Adrenal gland (tissue), 12 donors: Measurements from ENCODE around the gene ADAM17. TPM values are rescaled to one million over a fixed set of nuclear protein-coding genes. Genes with fewer than 3 reads are reported as not detected.

ENCODE experiments used
- DNase-seq, 7 donors: peaks; one replicate each; pipeline ENCODE4 v3.0.0-alpha.2; 2019 to 2020
- H3K27ac ChIP-seq, 5 donors: fragments of 200-600 bp; sonication (generic) in 4 of 5; 1 replicate in 3 of 5; 2 replicates in 2 of 5; pipeline versions ENCODE4 v1.5.1 to v1.8.0; 2016 to 2020; ENCODE audit warnings: mild to moderate bottlenecking in 1 of 5
- H3K27me3 ChIP-seq: fragments of 200-600 bp; 2 replicates; pipeline ENCODE4 v1.8.0; 2021
- H3K36me3 ChIP-seq, 2 donors: fragments of 200-600 bp; replicated peaks in 1 of 2; 1 replicate in 1 of 2; 2 replicates in 1 of 2; pipeline versions ENCODE4 v1.5.1 to v1.8.0; 2018 to 2022
- H3K4me1 ChIP-seq, 2 donors: fragments of 200-600 bp; replicated peaks in 1 of 2; 1 replicate in 1 of 2; 2 replicates in 1 of 2; pipeline versions ENCODE4 v1.5.1 to v1.8.0; 2018 to 2021
- H3K4me3 ChIP-seq, 4 donors: fragments of 200-600 bp; sonication (generic) in 3 of 4; one replicate each; pipeline ENCODE4 v1.5.1; 2016 to 2018
- H3K9me3 ChIP-seq, 3 donors: fragments of 200-600 bp; sonication (generic) in 1 of 3; replicated peaks in 1 of 3; 1 replicate in 2 of 3; 2 replicates in 1 of 3; pipeline versions ENCODE4 v1.5.1 to v1.8.0; 2016 to 2021
- CTCF ChIP-seq, 6 experiments: fragments of 450-650 bp in 4 of 6; fragments of 200-600 bp in 2 of 6; sonication (generic) in 1 of 6; IDR thresholded peaks; 1 replicate in 5 of 6; 2 replicates in 1 of 6; pipeline versions ENCODE4 v1.5.1 to v1.8.0; 2016 to 2021; ENCODE audit warnings: antibody characterized with exemption in 6 of 6, mild to moderate bottlenecking in 2 of 6, moderate library complexity in 1 of 6
- POLR2A ChIP-seq, 2 donors: fragments of 450-650 bp; IDR thresholded peaks; one replicate each; pipeline ENCODE4 v1.6.1; 2017; ENCODE audit warnings: antibody characterized with exemption in 2 of 2, mild to moderate bottlenecking in 2 of 2, moderate library complexity in 1 of 2
- WGBS, 4 donors: extraction: QIAGEN DNeasy Blood & Tissue Kit in 2 of 4; methylation state at CpG; one replicate each; pipeline versions ENCODE4 v1.1.5 to v1.1.7; 2013 to 2017; 5-methylcytosine and 5-hydroxymethylcytosine counted together
- intact Hi-C, 2 donors: fragments of 100-400 bp; cut with DNase I; formaldehyde crosslinking; loops; one replicate each; pipeline versions ENCODE4 v1.14.1 to v1.15.0; 2022 to 2023
- polyA plus RNA-seq, 3 donors: library from polyadenylated mRNA; stranded (reverse); fragments of 200-250 nt in 2 of 3; fragments of 350-450 nt in 1 of 3; fragmentation: Illumina TruSeq in 1 of 3; extraction: RNeasy Lipid Tissue Mini Kit (QIAGEN cat#74804) in 1 of 3; gene quantifications; one replicate each; pipeline ENCODE4 v1.2.3, GENCODE V29; 2013 to 2014
- total RNA-seq, 9 donors: library from RNA; depleted of rRNA in 4 of 9; stranded (reverse); fragments of >200 nt in 4 of 9; fragments of 120-200 nt in 1 of 9; fragmentation: NEBNext Ultra II Directional in 1 of 9; extraction: Animal tissue kit (Norgen Biotek cat#: 25700) in 1 of 9; gene quantifications; one replicate each; pipeline versions ENCODE4 v1.1.0 to v1.2.4, GENCODE V29; 2013 to 2023
- donor health status: healthy with polysubstance abuse.
- donor health status: Bipolar disorder and iron deficiency.
- donor health status: DM: yes; HTN: yes; CAD: no.
- donor health status: DM: no; HTN: no; CAD: no.
- donor health status: DM: no; HTN: no; CAD: no.
- donor health status: DM: yes; HTN: yes; CAD: no.

The ADAM17 gene
- total and polyA plus RNA-seq, 12 donors, result 10.6 to 39.4 (median 19.7) TPM

- no peak for DNase-seq
- peaks cover 0 to 55% of the 10 kb centered on the region in 2 donors for H3K36me3 ChIP-seq
- H3K9me3 ChIP-seq, result no peaks in the 10 kb centered on the region
- TF ChIP-seq POLR2A (IDR thresholded peaks at IDR 0.05), result no peak
- TF ChIP-seq CTCF (IDR thresholded peaks at IDR 0.05), result no peak
- H3K4me1 ChIP-seq, result no peaks in the 10 kb centered on the region
- intact Hi-C loops, result no loop called here
- no peaks in the 10 kb centered on the region for H3K27me3 ChIP-seq
- no peak overlapping the region for H3K27ac ChIP-seq
- WGBS, 4 donors, result 77 to 94% (median 89%) methylated on average over 7 of the region's 7 CpGs
- no peak overlapping the region for H3K4me3 ChIP-seq
Measured at GRCh38 chr2:9445089-9445488, 110.5 kb downstream of the ADAM17 start.

- intact Hi-C loops, result no loop called here
- no peak overlapping the region for H3K4me3 ChIP-seq
- 88 to 95% (median 92%) methylated on average over 5 of the region's 5 CpGs for WGBS, 4 donors
- H3K4me1 ChIP-seq, result no peaks in the 10 kb centered on the region
- TF ChIP-seq POLR2A (IDR thresholded peaks at IDR 0.05) (no peak), CTCF (IDR thresholded peaks at IDR 0.05) (no peak)
- H3K27ac ChIP-seq, result no peak overlapping the region
- no peaks in the 10 kb centered on the region for H3K27me3 ChIP-seq
- peaks cover 0 to 61% of the 10 kb centered on the region in 2 donors for H3K36me3 ChIP-seq
- no peaks in the 10 kb centered on the region for H3K9me3 ChIP-seq
- DNase-seq, result no peak
Measured at GRCh38 chr2:9443526-9443925, 112.1 kb downstream of the ADAM17 start.

- TF ChIP-seq CTCF (IDR thresholded peaks at IDR 0.05) (no peak), POLR2A (IDR thresholded peaks at IDR 0.05) (no peak)
- intact Hi-C loops, result no loop called here
- H3K4me1 ChIP-seq, result no peaks in the 10 kb centered on the region
- no peak overlapping the region for H3K4me3 ChIP-seq
- peaks cover 0 to 67% of the 10 kb centered on the region in 2 donors for H3K36me3 ChIP-seq
- H3K27ac ChIP-seq, result no peak overlapping the region
- H3K9me3 ChIP-seq, result no peaks in the 10 kb centered on the region
- DNase-seq, result no peak
- no peaks in the 10 kb centered on the region for H3K27me3 ChIP-seq
- 41 to 57% (median 50%) methylated on average over 3 of the region's 3 CpGs for WGBS, 4 donors
Measured at GRCh38 chr2:9441556-9441955, 114.1 kb downstream of the ADAM17 start.

GRCh38 chr2:9440058-9440727, 115.4 kb downstream of the ADAM17 start:
- peaks cover 0 to 62% of the 10 kb centered on the region in 2 donors for H3K36me3 ChIP-seq
- no peak for TF ChIP-seq CTCF (IDR thresholded peaks at IDR 0.05)
- TF ChIP-seq POLR2A (IDR thresholded peaks at IDR 0.05), result no peak
- H3K4me1 ChIP-seq, result no peaks in the 10 kb centered on the region
- no peak for DNase-seq
- intact Hi-C loops, result no loop called here
- H3K27ac ChIP-seq, result no peak overlapping the region
- WGBS, 4 donors, result 91 to 99% (median 96%) methylated on average over 1 of the region's 1 CpG
- no peaks in the 10 kb centered on the region for H3K9me3 ChIP-seq
- H3K4me3 ChIP-seq, result no peak overlapping the region
- no peaks in the 10 kb centered on the region for H3K27me3 ChIP-seq
